Progenitor cell of endocrine pancreas (in vitro differentiated cells): Measurements from ENCODE around the gene GALNS. TPM values are rescaled to one million over a fixed set of nuclear protein-coding genes. Genes with fewer than 3 reads are reported as not detected.

ENCODE experiments used
- DNase-seq: peaks from one replicate; pipeline ENCODE4 v3.0.0; 2021; ENCODE audit warnings: low spot score; ENCODE audit not compliant: unreplicated experiment
- H3K27ac Mint-ChIP-seq: 2 replicates; pipeline ENCODE4 v1.8.0; 2021; ENCODE audit warnings: mild to moderate bottlenecking, moderate library complexity, mixed read lengths
- H3K27me3 Mint-ChIP-seq: 2 replicates; pipeline ENCODE4 v1.8.0; 2021; ENCODE audit warnings: mixed read lengths
- H3K36me3 Mint-ChIP-seq: 2 replicates; pipeline ENCODE4 v1.8.0; 2022; ENCODE audit warnings: mixed read lengths; ENCODE audit not compliant: insufficient read depth
- H3K4me1 Mint-ChIP-seq: 2 replicates; pipeline ENCODE4 v1.8.0; 2021; ENCODE audit warnings: low read depth, mixed read lengths
- H3K4me3 Mint-ChIP-seq: 2 replicates; pipeline ENCODE4 v1.8.0; 2021; ENCODE audit warnings: low read depth, mild to moderate bottlenecking, moderate library complexity, mixed read lengths
- H3K9me3 Mint-ChIP-seq: 2 replicates; pipeline ENCODE4 v1.8.0; 2021; ENCODE audit warnings: low read depth, mixed read lengths
- total RNA-seq: library from RNA; stranded (reverse); gene quantifications from 2 replicates; pipeline ENCODE4 v1.2.1, GENCODE V29; 2021
- TF ChIP-seq, protein P1 (sequence below): fragments of 200-600 bp; sonication (generic); IDR thresholded peaks from one replicate; pipeline ENCODE4 v1.5.0; 2021; ENCODE audit warnings: antibody characterized with exemption, mild to moderate bottlenecking; ENCODE audit not compliant: unreplicated experiment

GALNS gene
- total RNA-seq, 1 donor from 2014 or later, result 32.7 TPM

DNA sequence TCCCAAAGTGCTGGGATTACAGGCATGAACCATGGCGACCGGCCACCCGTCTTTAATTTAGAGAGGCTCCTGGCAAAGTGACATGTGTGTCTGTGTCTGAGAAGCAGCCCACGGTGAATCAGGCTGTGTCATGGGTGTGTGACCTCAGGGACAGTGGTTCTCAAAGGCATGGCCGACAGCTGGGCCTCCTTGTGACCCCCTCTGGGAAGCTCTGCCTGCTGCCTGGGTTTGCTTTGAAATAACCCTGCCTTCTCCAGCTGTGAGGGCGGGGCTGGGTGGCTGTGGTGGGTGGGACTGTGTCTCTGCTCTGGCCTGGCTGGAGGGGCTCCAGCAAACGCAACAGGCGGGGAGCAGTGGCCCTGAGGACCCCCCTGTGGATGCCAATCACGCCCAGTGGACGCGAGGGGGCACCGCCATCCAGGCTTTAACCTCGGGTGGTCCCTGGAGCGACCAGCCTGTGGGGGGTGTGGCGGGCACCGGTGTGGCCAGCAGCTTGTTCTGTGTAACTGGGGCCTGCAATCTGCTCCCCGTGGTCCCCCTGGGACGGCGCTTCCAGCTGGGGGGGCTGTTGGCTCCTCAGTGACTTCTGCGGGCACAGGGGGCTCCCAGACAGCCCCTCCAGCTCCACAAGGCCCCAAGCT is 36.2 kb downstream of the GALNS start:
- H3K9me3 Mint-ChIP-seq, result no peaks in the 10 kb centered on the region
- H3K4me3 Mint-ChIP-seq, result no peak overlapping the region
- H3K27me3 Mint-ChIP-seq, result no peaks in the 10 kb centered on the region
- H3K4me1 Mint-ChIP-seq, result no peaks in the 10 kb centered on the region
- DNase-seq, result no peak
- H3K27ac Mint-ChIP-seq, result no peak overlapping the region
- TF ChIP-seq, protein P1, sequence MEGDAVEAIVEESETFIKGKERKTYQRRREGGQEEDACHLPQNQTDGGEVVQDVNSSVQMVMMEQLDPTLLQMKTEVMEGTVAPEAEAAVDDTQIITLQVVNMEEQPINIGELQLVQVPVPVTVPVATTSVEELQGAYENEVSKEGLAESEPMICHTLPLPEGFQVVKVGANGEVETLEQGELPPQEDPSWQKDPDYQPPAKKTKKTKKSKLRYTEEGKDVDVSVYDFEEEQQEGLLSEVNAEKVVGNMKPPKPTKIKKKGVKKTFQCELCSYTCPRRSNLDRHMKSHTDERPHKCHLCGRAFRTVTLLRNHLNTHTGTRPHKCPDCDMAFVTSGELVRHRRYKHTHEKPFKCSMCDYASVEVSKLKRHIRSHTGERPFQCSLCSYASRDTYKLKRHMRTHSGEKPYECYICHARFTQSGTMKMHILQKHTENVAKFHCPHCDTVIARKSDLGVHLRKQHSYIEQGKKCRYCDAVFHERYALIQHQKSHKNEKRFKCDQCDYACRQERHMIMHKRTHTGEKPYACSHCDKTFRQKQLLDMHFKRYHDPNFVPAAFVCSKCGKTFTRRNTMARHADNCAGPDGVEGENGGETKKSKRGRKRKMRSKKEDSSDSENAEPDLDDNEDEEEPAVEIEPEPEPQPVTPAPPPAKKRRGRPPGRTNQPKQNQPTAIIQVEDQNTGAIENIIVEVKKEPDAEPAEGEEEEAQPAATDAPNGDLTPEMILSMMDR, result no peak
- H3K36me3 Mint-ChIP-seq, result no peaks in the 10 kb centered on the region

DNA sequence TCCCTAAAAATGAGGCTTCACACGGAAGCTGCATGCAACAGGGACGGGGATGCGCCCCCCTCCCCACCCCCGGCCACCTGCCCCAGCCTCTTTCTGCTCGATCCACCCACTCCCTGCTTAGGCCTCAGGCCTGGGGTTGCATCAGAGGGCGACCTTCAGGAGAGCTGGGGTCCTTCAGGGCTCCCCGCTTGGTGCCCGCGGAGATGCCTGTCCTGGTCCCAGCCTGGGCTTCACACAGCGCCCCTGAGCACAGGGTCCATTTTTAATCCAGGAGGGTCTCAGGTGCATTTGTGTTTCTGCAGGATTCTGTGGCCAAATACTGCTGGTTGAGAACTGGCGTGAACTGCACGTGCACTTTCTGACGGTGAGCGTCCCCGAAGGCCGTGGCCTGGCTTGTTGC is 37.6 kb downstream of the GALNS start:
- Mint-ChIP-seq H3K27me3 (no peaks in the 10 kb centered on the region), H3K36me3 (no peaks in the 10 kb centered on the region), H3K4me3 (no peak overlapping the region), H3K27ac (no peak overlapping the region), H3K9me3 (no peaks in the 10 kb centered on the region), H3K4me1 (no peaks in the 10 kb centered on the region)
- DNase-seq, result no peak
- TF ChIP-seq, protein P1, result no peak

DNA sequence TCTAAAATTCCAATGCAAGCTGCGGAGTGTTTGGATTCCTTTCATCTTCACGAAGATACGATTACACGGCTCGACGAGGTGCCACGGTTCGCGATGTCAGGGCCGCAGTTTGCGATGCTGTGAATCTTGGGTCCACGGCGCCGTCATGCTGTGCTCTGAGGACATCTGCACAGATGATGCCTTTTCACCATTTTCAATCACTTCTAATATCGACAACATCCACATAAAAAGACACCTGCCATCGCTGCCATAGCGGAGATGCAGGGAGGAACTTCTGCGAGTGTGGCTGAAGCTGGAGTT is 38.2 kb downstream of the GALNS start:
- no peaks in the 10 kb centered on the region for H3K9me3 Mint-ChIP-seq
- H3K27ac Mint-ChIP-seq, result no peak overlapping the region
- TF ChIP-seq, protein P1, result no peak
- no peak for DNase-seq
- H3K4me1 Mint-ChIP-seq, result no peaks in the 10 kb centered on the region
- H3K4me3 Mint-ChIP-seq, result no peak overlapping the region
- H3K36me3 Mint-ChIP-seq, result no peaks in the 10 kb centered on the region
- no peaks in the 10 kb centered on the region for H3K27me3 Mint-ChIP-seq

DNA sequence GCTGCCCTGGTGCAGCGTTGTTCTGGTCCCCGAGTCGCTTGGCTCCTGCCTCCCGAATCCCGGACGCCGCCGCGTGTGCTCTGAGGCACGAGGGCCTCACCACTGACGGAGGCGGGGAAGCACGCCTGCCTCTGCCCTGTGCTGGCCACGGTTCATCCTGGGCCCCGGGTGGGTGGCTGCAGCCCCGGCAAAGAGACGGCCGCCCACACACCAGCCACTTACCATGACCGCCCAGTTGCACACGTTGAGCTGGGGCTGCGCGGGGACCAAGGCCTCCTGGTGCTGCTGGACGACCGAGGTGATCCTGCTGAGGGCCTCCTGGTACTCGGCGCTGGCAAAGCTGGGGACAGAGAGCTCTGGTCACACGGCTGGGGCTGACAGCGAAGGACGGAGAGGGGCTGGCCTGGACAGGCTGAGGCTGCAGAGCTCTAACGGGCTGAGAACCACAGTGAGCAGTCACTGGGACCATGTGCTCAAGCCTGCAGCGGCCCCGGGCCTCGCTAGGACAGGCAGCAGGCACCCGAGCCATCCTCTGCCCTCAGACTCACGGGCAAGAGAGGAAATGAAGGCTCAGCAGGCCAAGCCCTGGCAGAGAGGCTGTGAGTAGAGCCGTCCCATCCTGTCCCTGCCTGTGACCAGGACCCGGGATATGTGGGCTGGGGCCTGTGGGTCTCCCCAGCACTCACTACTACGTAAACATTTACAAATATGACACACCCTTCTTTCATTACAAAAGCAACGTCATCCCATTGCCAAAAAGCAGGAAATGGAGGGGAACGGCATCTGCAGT is 38.8 kb downstream of the GALNS start:
- TF ChIP-seq, protein P1, result no peak
- H3K9me3 Mint-ChIP-seq, result no peaks in the 10 kb centered on the region
- H3K27me3 Mint-ChIP-seq, result no peaks in the 10 kb centered on the region
- no peak overlapping the region for H3K4me3 Mint-ChIP-seq
- no peak for DNase-seq
- no peaks in the 10 kb centered on the region for H3K36me3 Mint-ChIP-seq
- H3K27ac Mint-ChIP-seq, result no peak overlapping the region
- H3K4me1 Mint-ChIP-seq, result no peaks in the 10 kb centered on the region

DNA sequence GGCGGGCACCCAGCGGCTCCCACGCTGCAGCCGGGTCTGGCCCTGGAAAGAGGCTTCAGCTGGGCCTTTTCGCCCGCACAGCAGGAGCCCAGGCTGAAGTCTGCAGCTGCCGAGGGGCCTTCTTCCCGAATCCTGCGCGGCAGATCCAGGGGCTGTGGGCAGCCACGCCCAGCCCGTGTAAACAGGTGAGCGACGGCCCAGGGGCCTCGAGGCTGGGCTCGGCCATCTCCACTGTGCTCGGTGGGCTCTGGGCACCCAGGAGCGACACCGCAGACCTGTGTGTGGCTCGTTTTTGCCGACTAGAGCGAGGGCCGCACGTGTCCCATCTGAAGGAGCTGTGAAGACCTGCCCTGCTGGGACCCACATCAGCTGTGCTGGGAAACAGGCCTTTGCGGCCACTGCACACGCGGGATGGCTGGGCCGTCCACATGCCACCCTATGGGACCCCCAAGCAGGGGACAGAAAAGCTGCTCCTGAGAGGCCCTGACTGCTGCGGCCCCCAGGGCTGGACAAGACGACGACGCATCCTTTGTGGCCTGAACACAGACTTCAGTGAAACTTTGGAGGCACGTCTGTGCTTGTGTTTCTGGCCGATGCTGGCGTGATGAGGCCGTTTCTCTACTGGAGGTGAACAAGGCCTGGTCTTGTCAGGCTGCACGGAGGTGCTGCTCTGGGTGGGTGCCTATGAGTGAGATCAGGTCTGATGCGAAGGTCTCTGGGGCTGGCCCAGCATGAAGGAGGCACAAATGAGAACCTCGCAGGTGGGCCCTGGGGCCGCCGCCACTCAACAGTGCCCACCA is 39.8 kb downstream of the GALNS start:
- TF ChIP-seq, protein P1, result no peak
- Mint-ChIP-seq H3K36me3 (no peaks in the 10 kb centered on the region), H3K4me1 (no peaks in the 10 kb centered on the region)

More for the DNA sequence above, 39.8 kb downstream of the GALNS start:
- Mint-ChIP-seq H3K9me3 (no peaks in the 10 kb centered on the region), H3K27ac (no peak overlapping the region), H3K4me3 (no peak overlapping the region), H3K27me3 (no peaks in the 10 kb centered on the region)
- DNase-seq, result no peak
